SIG-M5 (cell line): Measurements from ENCODE around the gene ACTL7A.
"Not testable (repeated sequence)": the region's sequence is repeated elsewhere in the genome, so short reads cannot be mapped to it uniquely, and the experiment has no call there.

ENCODE experiments used
- DNase-seq: peaks from one replicate; lab custom pipeline; 2025; lab: John Stamatoyannopoulos, UW

The ACTL7A gene, protein sequence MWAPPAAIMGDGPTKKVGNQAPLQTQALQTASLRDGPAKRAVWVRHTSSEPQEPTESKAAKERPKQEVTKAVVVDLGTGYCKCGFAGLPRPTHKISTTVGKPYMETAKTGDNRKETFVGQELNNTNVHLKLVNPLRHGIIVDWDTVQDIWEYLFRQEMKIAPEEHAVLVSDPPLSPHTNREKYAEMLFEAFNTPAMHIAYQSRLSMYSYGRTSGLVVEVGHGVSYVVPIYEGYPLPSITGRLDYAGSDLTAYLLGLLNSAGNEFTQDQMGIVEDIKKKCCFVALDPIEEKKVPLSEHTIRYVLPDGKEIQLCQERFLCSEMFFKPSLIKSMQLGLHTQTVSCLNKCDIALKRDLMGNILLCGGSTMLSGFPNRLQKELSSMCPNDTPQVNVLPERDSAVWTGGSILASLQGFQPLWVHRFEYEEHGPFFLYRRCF

DNA sequence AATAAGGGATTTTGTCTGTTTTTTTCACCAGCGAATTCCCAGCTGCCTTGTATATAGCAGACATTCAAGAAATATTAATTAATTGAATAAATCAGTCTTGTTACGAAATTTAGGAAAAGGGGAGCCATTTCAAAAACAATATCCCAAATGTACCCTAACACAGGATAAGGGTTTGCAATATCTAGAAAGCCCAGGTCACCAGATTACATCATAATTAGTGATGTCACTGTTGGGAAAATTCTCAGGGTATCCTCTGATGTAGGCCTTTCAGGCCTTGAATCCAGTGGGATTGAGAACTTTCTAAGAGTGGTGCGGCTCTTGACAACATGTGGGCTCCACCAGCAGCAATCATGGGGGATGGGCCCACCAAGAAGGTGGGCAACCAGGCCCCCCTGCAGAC lies at the start of gene ACTL7A:
ACTL7A (plus strand) TSS at position 270 of the 400 bp plus-strand sequence; CDS start at position 327, 57 bp downstream.
- DNase-seq, result no peak

DNA sequence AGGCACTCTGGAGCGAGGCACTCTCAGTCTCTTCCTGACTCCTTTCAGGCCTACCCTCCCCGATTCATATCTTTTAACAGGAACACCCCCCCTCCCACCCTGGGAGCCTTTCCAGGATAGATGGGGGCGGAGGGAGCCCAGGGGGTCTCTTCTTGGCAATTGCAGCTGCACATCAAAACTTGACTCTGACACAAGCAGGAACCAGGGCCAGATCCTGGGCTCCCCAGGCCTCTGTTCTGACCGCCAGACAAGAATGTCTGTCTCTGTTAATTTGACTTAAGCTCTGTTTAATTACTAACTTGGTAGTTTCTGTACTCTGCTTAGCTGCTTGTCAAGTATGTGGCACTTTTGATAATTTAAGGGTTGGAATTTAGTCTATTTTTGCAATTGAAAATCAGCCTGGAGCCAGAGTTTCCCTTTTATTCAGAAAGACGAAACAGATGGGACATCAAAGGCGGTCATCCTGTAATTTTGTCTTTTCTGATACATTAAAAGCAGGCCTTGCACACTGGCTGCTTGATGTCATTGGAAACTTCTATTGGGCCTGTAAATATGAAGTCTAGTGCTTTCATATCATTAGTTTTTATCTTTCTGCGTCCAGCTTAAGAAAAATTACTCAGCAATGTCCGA lies 49.6 kb upstream of the ACTL7A start:
- DNase-seq, result no peak

DNA sequence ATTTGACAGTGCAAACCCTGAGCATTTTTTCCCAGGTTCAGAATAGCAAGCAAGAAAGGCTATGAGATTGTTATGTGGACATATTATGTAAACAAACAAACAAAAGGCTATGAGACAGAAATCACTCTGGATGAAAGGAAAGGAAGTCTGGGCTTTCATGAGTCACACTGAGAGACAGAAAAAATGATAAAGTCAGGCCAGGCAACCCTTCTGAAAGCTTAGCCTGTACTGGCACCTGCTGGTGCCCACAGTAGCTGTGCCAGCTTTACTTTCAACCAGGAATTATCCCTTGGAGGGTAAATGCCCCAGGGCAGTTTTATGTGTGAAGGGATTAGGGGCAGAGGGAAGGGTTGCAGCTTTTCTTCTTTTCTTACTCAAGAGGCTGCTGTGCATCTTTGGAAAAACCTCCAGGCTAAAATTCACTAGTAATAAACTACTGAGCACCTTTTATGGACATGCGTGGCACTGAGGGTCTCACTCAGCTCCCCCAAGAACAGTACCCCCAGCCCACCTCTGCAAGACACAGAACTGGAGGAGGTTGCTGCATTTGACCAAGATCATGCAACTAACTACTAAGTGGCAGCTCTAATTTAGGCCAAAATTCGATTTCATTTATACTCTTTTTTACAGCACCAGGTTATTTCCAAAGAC lies 48.0 kb upstream of the ACTL7A start:
- DNase-seq, result no peak

DNA sequence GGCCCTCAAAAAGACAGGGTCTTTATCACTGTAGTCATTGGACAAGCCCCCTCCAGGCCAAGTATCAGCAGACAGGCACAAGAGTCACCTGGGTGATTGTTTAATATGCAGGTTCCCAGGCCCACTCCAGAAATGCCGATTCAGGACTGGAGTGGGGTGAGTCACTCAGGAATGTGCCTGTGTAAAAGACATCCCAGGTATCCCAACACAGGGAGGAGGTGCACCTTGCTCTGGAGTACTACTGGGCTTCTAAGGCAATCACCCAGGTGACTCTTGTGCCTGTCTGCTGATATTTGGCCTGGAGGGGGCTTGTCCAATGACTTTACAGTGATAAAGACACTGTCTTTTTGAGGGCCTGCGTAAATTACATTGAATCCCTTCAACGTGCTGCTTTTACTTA lies 46.9 kb upstream of the ACTL7A start:
- no peak for DNase-seq

DNA sequence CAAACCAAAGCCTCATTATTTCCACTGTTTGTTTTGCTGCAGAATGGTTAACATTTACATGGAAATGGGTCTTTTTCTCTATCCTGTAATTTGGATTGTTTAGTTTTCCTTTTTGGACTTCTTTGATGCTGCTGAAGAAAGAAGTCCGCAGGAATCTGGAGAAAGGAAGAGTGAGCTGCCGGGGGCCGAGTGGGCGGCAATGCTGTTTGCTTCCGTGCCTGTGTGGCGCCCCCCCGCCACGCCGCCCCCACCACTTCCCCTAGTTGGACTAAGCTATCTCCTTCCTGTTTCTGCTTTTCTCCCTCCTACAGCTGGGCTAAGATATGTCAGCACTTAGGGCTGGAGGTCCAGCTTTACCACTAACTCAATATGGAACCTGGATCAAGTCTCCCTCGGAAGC lies 46.0 kb upstream of the ACTL7A start:
- DNase-seq, result peak; percentile 4

DNA sequence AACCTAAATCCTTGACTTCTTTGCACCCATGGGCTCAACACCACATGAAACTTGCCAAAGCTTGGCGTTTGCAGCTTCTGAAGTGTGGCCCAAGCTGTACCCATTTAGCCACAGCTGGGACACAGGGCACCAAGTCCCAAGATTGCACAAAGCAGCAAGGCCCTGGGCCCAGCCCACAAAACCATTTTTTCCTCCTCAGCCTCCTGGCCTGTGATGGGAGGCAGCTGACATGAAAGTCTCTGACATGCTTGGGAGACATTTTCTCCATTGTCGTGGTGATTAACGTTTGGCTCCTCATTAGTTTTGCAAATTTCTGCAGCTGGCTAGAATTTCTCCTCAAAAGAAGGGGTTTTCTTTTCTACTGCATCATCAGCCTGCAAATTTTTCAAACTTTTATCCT lies 38.2 kb upstream of the ACTL7A start:
- DNase-seq, result no peak

DNA sequence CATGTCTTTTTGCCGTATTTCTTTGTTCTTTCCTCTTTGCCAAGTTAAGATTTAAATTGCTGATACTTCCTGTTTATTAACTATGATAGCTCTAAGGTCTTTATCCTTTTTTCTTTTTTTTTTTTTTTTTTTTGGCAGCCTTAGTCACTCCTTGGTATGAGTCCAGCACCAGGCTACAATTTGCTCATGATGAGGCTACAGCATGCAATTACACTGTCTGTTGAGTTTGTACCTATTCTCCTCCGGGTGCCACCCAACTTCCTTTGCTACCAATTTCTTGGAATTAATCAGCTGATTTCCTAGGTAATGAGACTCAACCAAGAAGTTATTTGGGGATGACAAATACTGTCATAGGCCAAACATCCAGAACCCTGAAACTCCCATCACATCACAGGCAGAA lies 31.8 kb upstream of the ACTL7A start:
- DNase-seq, result no peak

DNA sequence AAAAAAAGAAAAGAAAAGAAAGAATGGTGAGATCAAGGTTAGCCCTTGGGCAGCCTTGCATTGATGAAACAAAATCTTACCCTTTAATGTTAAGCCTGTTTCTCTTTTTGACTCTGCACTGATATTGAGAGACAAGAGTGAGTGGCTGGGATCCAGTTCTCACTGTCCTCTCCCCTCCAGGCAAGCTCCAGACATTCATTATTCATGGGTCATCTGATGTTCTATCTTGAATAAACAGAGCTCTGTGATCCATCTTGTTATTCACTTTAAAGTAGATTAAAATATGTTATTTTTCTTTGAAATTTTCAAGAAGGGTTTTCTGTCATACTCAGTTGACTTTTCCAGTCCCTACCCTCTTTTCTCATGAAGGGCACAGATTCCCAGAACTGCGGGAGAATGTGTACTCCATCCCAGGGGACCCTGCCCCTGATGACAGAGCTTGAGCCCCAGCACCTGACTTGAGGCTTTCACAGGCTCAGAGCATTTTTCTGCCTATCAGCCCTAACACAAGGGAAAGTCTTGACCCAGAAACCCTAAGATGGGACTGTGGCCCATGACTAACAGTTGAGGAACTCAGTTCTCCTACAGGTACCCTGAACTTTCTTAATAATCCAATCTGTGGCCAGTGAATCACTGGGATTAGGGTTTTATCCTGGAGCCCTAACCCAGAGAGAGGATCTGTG lies 30.4 kb upstream of the ACTL7A start:
- DNase-seq, result no peak

DNA sequence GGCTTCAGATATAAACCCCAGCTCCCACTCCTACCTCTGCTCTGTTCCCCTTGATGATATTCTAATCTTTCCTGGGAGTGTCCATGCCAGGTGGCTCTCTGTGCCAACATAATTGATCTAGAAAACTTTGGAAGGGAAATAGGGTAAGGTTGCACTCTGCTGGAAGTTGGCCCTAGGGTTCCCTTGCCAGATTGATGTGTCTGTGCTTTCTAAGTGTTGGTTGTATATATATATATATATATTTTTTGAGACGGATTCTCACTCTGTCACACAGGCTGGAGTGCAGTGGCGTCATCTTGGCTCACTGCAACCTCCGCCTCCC lies 29.9 kb upstream of the ACTL7A start:
- no peak for DNase-seq

DNA sequence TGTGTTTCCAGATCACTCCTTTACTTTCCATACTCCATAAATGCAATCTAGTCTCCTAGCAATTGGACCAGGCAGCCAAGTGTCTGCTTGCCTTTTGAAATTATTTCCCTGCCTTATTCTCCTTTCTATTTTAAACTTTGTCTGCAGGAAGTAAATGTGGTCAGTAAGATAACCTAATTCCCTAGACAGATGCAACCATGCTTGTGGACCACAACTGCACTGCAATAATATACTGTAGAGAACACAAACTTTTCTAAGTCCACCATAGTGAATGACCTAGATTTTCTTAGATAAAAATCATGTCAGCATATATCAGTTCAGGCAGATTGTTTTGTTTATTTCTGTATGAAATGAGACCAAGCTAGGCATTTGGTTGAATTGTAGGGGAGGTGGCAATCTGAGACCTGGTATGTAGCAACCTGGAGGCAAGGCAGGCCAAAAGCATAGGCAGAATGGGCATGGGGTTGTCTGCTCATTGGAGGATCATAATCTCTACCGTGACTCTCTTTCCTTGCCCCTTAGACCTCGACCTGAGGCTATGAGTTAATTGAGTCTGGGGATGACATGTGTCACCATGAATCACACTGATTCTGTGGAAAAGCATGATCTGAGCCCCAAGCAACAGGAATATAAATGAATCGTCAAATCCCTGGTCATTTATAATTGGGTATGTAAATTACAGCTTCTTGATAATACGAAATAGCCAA lies 27.0 kb upstream of the ACTL7A start:
- peak; percentile 2 for DNase-seq

DNA sequence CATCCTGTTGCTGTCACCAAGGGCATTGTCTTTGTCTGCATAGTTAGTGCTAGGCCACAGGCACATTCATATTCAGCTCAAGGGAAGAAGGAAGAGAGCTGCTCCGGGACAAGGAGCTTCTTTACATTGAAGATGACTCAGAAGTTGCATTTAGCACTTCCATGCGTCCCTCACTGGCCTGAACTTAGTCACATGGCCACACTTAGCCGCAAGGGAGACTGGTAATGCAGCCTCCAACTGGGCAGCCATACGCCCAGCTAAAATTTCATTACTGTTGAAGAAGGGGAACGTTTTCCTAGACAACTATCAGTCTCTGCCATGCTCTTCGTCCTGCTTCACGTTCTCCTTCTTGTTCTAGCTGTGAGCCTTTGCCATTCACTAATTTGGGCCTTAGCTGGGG lies 26.2 kb upstream of the ACTL7A start:
- no peak for DNase-seq

DNA sequence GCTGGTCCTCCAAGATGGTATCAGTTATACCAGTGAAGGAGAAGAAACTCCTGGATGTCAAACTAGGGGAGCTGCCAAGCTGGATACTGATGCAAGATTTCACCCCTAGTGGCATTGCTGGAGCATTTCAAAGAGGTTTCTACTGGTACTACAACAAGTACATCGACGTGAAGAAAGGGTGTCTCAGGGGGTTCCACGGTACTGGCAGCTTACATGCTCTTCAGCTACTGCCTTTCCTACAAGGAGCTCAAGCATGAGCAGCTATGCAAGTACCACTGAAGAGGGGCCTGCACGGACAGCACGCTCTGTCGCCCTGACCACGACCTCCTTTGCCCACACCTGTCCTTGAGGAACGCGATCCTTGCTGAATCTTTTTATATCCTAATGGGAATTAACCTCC lies 25.7 kb upstream of the ACTL7A start:
- no peak for DNase-seq

DNA sequence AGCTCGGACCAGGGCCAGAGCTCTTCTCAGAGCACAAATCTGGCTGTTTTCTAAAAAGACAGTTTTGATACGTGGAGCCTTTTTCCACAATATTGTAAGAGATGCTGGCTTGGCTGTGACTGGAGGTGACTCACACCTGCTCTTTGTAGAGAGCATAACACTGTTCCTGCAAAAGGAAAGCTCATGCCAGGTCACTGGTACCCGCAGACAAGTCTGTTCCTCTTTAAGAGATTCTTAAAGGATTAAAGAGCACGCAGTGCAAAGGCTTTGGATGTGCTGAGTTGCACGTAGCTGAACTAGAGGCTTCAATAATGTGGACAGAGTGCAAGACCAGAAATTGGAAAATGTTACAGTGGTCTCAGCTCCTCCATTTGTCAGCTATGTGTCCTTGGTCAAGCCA lies 25.3 kb upstream of the ACTL7A start:
- no peak for DNase-seq

DNA sequence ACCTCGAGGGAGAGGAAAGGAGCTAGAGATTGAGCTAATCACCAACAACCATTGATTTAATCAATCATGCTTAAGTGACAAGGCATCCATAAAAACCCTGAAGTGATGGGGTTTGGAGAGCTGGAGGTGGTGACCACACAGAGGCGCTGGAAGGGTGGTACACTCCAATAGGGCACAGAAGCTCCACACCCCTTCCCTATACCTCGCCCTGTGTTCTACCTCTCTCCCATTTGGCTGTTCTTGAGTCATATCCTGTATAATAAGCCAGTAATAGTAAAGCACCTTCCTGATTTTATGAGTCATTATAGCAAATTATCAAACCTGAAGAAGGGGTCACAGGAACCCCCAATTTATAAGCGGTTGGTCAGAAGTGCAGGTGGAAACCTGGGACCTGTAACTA lies 24.5 kb upstream of the ACTL7A start:
- no peak for DNase-seq

DNA sequence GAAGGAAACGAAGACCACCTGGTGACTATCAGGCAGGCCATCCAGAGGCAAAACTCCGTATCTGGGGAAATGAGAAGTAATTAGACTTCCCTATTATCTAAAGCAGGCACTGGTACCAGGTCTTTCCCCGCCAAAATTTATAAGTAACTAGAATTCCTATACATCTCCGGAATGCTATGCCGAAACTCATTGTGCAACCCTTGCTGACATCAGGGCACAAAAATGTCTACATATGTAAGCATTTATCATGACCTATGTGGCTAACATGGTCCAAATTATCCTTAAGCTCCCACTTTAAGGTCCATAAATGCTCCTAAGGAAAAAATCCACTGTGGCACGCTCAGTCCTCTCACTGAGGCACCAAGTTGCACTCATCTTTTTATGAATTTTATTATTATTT lies 24.0 kb upstream of the ACTL7A start:
- DNase-seq, result no peak

DNA sequence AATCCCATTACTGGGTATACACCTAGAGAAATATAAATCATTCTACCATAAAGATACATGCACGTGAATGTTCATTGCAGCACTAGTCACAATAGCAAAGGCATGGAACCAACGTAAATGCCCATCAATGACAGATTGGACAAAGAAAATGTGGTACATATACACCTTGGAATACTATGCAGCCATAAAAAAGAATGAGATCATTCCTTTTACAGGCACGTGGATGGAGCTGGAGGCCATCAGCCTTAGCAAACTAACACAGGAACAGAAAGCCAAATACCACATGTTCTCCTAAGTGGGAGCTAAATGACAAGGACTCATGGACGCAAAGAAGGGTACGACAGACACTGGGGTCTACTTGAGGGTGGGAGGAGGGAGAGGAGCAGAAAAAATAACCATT lies 22.5 kb upstream of the ACTL7A start:
- not testable (repeated sequence) for DNase-seq

DNA sequence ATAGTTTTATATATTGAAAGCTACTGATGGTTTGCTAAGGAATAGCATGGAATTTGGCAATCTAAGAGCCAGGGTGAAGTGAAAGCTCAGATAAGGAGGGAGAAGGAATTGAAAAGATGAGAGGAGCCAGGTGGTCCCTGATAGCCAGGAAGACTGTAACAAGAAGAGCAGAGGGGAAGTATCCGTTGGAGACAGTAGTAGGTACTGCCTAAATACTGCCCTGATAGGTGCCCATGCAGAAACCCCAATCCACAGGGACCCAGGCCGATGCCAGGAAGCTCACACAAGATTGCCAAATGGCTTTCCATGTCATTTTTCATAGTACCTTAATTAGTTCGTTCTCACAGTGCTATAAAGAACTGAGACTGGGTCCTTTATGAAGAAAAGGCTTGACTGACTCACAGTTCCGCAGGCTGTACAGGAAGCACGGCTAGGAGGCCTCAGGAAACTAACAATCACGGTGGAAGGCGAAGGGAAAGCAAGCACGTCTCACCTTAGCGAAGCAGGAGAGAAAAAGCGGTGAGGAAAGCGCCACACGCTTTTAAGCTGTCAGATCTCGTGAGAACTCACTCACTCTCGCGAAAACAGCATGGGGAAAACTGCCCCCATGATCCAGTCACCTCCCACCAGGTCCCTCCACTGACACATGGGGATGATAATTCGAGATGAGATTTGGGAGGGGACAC lies 19.3 kb upstream of the ACTL7A start:
- no peak for DNase-seq

DNA sequence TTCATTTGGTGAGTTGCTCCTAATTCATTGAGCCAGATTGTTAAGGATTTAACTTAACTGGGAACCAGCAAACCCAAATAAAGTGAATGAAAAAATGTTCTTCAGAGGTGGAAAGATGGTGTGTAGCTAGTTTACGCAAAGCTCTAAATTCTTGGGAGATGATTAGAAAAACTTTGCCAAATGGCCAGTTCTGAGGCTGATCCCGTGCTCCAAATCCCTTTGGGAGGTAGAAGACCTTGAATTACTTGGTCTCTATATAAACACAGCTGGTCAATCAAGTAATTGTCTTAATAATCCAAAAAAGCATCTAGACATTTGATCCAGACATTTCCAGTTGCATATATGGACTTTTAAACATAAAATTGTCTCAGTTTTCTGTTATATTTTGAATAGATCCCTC lies 17.7 kb upstream of the ACTL7A start:
- DNase-seq, result no peak

DNA sequence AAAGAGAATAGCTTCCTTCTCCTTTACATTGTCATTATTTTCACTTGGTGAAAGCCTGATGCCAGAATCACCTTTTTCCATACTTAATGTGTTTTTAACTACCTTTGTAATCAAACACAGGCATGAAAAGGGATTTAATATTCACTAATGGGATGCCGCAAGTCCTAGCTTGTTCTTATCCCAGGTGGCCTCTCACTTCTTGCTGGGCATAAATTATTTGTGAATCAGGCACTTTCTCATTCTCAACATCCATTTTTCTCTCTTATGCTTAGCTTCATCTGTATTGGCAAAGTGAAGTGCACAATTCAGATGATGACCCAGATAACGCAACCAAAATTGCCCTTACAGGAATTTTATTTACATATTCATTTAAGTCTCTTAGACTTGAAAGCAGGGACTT lies 17.2 kb upstream of the ACTL7A start:
- DNase-seq, result no peak

DNA sequence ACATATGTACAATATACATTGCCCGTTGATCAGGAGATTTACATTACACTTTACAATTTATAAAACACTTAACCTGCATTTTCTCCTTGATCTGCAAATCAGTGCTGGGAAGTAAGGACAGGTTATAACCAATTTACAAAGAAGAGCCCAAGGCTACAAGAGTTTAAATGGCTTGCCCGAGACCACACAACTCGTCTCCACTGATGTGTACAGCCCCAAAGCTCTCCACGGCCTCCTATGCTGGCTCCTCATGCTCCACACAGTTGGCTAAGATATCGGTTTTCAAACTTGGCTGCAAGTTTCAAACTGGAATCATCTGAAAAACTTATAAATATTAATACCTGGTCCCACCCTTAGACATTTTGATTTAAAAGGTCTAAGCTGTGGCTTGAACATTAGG lies 16.6 kb upstream of the ACTL7A start:
- no peak for DNase-seq

DNA sequence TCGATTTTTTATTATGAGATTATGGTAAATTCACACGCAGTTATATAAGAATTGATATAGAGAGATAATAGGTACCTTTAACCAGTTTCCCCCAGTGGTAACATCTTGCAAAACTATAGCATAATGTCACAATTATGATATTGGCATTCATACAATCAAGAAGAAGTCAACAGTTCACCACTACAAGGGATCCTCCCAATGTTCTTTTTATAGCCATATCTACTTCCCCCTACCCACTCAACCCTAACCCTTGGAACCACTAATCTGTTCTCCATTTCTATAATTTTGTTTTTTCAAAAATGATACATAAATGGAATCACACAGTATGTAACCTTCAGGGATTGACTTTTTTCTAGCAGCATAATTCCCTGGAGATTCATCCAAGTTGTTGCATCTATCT lies 16.1 kb upstream of the ACTL7A start:
- no peak for DNase-seq

DNA sequence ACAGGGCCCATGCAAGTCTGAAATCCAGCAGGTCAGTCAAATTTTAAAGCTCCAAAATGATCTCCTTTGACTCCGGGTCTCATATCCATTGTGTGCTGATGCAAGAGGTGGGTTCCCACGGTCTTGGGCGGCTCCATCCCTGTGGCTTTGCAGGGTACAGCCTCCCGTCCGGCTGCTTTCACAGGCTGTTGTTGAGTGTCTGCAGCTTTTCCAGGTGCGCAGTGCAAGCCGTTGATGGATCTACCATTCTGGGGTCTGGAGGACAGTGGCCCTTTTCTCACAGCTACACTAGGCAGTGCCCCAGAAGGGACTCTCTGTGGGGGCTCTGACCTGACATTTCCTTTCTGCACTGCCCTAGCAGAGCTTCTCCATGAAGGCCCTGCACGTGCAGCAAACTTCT lies 13.8 kb upstream of the ACTL7A start:
- DNase-seq, result not testable (repeated sequence)
